HG02973 (cell line): ENCODE results near the gene KPNA4.
"Not testable (repeated sequence)": the region's sequence is repeated elsewhere in the genome, so short reads cannot be mapped to it uniquely, and the experiment has no call there.

Experiments used
- ATAC-seq: cut with Tn5 transposase; IDR thresholded peaks from one replicate; pipeline ENCODE4 v1.9.1; 2021; ENCODE audit warnings: moderate library complexity; ENCODE audit not compliant: unreplicated experiment

Gene KPNA4, protein sequence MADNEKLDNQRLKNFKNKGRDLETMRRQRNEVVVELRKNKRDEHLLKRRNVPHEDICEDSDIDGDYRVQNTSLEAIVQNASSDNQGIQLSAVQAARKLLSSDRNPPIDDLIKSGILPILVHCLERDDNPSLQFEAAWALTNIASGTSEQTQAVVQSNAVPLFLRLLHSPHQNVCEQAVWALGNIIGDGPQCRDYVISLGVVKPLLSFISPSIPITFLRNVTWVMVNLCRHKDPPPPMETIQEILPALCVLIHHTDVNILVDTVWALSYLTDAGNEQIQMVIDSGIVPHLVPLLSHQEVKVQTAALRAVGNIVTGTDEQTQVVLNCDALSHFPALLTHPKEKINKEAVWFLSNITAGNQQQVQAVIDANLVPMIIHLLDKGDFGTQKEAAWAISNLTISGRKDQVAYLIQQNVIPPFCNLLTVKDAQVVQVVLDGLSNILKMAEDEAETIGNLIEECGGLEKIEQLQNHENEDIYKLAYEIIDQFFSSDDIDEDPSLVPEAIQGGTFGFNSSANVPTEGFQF

DNA sequence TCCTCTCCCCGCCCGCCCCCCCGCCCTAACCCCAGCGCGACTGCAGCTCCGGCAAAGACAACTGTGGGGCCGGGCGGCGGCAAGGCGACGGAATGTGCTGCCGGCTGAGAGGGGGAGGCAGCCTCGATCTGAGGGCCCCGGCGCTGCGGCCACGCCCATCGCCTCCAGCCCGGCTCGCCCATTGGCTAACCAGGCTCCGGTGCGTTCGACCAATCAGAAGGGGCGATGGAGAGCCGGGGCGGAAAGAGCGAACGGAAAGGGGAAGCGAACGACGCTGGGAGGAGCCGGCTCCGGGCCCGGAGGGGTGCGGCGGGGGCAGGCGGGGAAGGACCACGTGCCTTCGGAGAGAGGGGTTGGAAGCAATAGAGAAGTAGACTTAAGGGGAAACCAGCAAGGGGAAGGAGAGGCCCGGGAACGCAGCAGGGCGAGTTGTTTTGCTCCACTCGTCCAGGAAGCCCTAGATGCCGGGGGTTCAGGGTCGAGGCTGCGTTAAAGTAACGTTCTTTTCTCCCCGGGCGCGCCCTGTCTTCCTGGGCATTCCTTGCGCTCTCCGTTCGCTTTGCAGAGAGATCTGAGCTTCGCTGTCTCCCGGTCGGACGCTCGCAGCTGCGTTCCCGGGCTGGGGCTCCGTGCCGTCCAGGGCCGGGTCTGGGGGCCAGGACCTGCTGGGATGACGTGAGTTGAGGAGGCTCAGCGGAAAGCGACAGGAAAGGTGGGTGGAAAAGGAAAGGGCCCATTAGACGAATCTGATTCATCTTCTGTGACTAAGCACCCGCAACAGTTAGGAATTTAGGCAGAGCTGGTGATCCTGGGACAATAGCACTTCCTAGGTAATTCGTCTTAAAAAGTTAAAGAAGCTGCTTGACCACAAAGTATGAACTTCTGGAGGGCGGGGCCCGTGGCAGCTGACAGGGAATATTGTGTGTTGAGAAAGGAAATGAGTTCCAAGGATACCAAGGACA, at the start of gene KPNA4:
KPNA4 (minus strand) TSS at position 130 of the 962 bp plus-strand sequence. CDS start 289 bp downstream, outside the sequence.
- peak; percentile 93 for ATAC-seq

DNA sequence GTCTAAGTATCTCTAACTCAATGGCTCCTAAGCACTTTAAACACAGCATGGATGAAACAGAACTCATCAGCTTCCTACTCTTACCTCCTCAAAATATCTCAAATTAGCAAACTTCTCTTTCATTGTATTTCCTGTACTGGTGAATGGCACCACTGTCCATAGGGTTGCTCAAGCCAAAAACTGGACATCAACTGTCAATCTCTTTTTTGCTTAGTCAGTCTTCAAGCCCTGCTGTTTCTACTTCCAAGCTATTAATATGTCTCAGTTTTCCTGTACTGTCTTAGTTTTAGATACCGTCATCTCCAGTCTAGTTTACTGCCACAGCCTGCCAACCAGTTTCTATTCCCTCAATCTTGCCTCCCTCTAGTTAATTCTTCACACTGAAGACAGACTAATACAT, 48.3 kb upstream of the KPNA4 start:
- no peak for ATAC-seq

DNA sequence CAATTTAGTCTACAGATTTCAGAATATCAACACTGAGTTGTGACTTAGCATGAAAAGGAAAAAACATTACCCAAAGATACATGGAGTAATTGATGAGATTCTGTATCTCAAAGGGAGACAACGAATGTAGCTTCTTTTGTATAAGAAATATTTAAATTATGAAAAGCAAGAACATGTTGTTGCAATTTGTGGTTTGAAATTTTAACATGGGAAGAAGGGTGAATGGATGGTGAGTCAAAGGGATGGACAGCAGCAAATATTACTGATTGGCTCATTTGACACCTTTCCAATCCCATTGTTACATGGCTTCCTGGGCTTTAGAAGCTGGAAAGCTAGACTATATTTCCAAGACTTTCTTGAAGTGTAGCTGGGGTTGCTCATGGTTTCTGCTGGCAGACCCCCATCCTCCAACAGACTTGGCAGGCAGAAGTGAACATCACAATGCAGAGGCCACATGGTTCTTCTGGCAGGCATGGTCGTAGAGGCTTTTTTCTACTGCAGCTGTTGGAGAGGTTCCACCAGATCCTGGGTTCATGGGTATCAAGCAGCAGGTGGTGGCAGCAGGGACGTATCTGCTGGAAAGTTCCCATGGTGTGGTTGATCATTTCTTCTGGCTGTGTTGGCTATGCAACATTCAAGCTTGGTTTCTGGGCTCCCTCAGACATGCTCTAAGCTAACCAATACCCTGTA, 47.2 kb upstream of the KPNA4 start:
- ATAC-seq, result no peak

DNA sequence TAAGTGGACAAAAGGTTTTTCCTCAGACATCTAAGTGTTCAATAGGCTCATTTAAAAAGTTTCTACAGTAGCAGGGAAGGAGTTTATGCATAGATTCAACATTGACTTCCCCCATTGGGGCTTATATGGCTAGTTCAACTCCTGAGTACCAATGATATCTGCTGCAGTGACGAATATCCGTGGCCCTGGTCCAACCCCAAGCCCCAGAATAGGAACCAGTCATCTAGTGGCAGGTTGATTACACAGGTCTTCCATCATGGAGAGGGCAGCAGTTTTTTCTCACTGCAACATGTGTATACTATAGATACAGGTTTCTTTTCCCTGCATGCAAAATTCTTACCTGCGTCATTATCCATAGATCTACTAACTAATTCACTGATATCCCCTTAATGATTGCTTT, 45.8 kb upstream of the KPNA4 start:
- no peak for ATAC-seq

DNA sequence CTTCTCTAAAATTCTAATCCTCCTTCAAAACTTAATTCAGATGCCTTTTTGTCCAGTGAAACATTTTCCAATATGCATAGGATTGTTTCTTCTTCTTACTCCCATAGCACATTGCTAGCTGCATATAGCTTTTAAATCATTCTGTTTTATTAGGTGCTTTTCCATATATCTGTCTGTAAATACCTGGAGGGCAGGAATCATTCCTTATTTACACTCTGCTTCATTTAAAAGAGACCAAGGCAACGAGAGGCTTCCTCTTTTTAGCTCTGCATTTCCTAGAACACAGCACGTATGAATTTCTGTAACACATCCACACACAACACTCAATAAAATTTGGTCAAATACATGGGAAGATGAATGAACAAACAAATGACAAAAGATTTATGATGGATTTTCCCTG, 43.5 kb upstream of the KPNA4 start:
- no peak for ATAC-seq

DNA sequence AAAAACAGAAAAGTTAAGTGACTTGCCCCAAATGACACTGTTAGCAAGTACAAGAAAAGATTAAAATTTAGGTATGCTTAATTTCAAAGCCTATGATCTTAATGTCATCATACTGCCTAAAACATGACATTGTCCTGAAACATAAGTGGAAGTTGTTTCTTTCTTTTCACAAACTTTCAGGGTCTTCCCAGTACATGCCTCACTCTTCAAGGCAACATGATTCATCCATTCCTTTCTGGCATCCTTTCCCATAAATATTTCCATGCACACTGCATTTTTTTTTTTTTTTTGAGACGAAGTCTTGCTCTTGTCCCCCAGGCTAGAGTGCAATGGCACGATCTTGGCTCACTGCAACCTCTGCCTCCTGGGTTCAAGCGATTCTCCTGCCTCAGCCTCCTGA, 42.5 kb upstream of the KPNA4 start:
- no peak for ATAC-seq

DNA sequence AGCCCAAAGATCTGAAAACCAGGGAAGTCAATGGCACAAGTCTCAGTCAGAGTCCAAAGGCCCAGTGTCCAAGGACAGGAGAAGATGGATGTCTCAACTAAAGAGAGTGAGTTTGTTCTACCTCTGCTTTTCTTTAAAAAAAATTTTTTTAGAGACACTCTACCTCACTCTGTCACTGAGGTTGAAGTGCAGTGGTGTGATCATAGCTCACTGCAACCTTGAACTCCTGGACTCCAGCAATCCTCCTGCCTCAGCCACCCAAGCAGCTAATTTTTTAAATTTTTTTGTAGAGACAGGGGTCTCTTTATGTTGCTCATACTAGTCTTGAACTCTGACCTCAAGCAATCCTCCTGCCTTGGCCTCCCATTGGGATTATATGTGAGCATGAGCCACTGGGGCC, 39.9 kb upstream of the KPNA4 start:
- ATAC-seq, result no peak

DNA sequence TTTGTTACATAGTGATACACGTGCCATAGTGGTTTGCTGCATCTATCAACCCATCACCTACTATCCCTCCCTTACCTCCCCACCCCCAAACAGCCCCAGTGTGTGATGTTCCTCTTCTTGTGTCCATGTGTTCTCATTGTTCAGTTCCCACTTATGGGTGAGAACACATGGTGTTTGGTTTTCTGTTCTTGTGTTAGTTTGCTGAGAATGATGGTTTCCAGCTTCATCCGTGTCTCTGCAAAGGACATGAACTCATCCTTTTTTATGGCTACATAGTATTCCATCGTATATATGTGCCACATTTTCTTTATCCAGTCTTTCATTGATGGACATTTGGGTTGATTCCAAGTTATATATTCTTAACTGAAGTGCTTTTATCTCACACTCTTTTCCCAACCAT, 38.5 kb upstream of the KPNA4 start:
- not testable (repeated sequence) for ATAC-seq

DNA sequence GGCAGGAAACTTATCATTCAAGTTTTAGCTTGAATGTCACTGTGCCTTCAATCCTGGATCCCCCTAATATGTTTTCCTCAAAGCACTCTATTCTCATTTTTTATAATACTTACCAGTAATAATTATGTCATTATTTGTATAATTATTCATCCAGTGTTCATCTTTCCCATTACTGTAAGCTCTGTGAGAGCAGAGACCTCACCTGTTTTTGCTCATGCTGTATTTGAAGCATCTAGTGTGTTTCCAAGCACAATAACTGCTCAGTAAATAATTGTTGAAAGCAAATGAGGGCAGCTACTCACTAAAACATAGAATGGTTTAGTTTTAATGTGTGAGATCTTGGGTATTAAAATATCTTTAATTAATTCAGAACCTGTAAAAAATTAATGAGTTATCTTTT, 36.9 kb upstream of the KPNA4 start:
- ATAC-seq, result no peak

DNA sequence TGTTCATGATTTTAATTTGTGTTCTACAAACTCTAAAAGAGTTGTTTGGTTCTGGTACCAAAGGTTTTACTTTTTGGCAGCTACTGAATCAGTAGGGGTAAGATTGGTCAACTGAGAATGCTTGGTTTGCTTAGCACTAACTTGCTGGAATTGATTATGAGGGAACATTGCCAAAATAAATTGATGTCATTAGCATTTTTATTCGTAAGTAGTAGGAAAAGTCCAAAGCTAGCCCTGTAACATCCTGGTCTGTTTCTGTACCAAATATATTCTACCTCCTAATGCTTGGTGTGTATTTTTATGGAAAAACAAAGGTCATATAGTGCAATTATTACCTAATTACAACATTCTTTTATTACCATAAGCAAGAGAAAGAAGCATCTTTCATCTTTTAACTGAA, 35.9 kb upstream of the KPNA4 start:
- no peak for ATAC-seq

DNA sequence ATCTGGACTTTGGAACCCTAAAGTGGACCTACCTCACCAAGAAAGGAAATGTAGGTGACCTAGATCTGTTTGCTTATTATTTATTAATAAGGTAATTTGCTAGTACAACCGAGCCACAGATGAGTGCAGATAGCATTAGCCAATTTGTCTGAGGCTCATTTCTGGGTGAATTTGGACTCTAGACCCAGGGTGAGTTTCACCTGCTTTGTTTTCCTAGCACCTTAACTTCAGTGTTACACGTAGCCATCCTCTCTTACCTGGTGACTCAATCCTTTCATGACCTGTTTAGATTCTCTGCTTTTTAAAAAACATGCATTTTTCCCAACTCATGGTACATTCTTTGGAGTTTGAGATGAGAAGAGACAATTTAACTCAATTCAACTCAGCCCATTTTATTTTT, 33.5 kb upstream of the KPNA4 start:
- ATAC-seq, result no peak

DNA sequence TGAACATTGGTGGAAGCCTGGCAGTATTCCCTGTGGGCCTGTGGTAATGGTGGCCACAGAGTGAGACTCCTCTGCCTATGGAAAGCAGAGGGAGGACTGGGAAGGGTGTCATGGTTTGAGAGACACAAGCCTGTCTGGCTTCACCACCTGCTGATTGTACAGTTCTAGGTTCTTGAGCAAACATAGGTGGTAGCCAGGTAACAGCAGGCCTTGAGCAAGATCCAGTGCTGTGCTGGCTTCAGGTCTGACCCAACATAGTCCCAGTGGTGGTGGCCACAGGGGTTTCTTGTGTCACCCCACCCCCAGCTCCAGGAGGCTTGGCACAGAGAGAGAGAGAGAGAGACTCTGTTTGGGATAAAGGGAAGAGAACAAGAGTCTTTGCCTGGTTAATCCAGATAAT, 22.7 kb upstream of the KPNA4 start:
- ATAC-seq, result no peak

DNA sequence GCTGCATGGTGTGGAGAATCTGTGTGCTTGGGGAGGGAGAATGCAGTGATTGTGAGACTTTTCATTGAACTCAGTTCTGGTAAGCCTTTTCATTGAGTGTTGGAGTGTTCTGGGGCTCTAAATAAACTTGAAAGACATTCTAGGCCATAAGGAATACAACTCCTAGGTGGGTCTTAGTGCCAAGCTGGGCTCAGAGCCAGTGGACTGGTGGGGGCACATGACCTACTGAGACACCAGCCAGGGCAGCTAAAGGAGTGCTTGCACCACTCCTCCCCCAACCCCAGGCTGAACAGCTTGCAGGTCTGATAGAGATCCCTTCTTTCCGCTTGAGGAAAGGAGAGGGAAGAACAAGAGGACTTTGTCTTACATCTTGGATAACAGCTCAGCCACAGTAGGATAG, 21.7 kb upstream of the KPNA4 start:
- ATAC-seq, result no peak

DNA sequence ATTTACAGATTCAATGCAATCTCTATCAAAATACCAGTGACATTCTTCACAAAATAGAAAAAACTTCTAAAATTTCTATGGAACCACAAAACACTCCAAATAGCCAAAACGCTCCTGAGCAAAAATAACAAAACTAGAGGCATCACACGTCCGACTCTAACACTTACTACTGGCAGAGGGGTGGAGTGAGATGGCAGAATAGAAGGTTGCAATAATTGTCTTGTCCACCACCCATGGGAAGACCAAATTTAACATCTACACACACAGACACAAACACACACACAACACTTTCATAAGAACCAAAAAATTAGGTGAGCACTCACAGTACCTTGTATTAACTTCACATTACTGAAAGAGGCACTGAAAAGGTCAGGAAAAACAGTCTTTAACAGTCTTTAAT, 21.3 kb upstream of the KPNA4 start:
- ATAC-seq, result no peak

DNA sequence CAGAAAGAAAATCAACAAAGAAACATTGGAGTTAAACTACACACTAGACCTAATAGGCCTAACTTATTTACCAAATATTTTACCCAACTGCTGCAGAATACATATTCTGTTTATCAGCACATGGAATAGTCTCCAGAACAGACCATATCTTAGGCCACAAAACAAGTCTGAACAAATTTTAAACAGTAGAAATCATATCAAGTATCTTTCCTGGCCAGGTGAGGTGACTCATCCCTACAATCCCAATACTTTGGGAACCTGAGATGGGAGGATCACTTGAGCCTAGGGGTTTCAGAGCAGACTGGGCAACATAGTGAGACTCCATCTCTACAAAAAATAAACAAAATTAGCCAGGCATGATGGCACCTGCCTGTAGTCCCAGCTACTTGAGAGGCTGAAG, 18.1 kb upstream of the KPNA4 start:
- no peak for ATAC-seq

DNA sequence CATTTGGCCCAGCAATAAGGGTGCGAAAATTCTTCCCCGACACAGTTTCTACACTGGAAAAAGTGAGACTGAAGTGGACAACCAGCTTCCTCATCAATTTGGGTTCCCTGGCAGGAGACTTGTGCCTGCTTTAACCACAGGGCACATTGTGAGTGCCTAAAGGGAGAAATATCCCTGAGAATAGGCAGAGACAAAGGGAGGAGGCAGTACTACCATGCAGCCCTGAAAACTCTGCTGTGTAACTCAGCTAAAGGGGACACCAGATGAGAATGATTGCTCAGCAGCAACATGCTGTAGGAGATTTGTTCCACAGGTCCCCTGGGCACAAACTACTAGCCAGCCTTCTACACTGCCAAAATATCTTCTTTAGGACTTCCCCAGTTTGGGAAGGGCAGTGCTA, 15.6 kb upstream of the KPNA4 start:
- ATAC-seq, result no peak

DNA sequence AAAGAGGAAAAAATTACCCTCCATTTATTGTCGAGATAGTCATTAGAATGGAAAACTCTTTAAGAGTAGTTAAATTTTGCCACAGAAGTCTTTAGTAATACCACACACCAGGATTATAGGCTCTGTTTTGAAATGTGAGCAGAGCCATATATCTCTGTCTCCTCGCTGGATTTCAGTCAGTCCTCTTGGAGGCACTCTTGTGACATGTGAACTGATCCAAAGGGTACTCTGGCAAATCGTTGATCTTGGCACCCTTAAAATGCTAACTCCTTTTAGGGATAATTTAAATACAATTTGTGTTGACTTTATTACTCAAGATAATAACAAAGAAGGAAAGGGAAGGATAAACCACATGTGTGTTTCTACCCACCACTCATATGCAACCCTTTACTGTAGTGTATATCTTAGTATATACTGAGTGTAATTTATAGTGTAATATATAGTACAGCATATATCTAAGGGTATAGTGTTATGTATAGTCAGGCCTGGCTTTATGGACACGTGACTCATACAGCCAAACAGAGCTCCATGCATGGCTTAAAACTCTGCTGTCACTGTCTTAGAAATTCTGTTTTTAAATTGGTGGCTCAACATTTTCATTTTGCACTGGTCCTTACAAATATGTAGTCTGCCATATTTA, 12.3 kb upstream of the KPNA4 start:
- no peak for ATAC-seq

DNA sequence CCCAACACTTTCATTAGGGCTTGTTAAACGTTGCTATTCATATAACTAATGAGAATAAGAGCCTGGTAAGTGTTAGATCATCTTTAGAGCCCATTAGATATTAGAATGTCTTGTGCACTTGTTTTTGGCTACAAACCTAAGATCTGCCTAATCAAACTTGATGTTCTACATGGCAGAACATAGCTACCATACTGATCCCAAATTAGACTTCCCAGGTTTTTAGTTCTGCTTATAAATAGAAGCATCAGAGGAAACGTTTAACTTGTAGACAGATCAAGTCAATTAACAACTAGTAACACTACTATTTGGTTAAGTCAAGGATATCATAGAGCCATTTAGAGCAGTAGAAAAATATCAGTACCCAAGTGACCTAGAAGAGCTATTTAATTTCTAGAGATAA, 11.7 kb upstream of the KPNA4 start:
- ATAC-seq, result no peak

DNA sequence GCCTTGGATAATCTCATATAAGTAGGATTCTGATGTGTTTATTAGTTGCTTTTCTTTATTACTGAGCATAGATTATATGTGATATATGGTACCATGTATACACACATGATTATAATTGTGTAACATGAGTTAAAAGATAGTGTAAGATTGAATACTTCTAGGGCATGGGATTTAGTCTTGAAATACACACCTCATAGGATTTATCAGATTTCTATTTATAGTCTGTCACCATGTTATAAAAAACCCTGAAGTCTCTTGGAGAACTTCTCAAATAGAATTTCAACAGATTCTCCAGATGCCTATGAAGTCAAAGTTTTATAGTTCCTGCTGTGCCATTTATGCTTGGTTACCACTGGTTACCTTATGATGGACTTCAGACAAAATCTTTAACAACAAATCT, 11.2 kb upstream of the KPNA4 start:
- ATAC-seq, result no peak

DNA sequence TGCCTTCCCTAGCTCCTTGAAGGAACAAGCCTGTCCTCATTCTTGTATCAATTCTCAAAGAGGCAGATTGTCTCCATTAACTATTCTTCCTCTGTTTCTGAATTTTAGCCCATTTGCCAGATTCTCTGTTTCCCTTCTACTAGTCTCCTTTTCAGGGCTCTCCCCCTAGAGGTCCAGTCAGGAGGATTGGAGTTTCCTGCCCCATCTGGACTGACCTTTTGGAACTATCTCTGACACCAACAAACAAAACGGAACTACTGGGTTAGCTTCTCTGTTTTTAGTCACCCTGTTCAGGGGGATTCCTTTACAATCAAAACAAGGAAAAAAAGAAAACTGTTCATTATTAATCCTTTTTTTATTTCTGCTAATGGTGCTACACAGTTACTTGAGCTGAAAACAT, 10.2 kb upstream of the KPNA4 start:
- no peak for ATAC-seq

DNA sequence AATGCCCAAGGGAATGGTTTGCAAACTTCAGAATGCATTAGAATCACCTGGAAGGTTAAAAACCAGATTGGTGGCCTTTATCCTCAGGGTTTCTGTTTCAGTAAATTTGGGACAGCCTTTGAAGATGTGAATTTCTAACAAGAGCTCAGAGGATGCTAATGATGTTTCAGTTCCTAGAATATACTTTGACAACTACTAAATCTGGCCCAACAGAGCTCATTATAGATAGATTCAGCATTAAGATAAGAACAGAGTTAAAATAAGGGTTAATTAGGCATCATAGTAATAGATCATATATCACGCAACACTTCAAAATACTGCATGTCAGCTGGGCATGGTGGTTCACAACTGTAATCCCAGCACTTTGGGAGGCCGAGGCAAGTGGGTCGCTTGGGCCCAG, 9.3 kb upstream of the KPNA4 start:
- no peak for ATAC-seq
